ENCODE data around the gene CD14.

DNA sequence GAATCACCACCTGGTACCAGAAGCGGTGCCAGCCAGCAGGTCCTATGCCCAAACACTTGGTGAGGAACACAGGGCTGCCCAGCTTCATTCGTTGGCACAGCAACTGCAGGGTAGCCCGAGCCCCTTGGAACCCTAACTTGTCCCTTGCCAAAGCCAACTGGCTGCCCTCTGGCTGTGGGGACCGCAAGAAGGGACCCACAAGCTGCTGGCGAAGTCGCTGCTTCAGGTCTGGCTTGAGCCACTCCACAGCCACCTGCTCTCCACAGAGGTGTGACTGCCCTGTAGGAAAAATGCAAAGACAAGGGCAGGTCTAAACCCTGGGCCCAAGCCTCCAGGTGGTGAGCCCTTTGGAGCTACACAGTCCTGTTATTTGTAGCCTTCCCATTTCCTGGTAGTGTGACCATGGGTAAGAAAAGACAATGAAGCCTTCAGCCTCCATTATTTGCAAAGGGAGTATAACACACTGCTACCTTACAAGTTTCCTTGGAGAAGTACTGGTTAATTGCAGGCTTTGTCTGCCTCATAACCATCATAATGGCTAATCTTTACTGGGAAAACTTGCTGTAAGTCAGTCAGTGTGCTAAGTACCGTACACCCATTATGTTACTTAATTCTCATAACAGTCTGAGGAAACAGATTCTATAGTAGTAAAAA lies 38.6 kb upstream of the CD14 start:
- TF ChIP-seq EZH2 (IDR thresholded peaks at IDR 0.05; ENCODE audit: low read length, unreplicated experiment) (no peak), EZH2phosphoT487 (IDR thresholded peaks at IDR 0.05; ENCODE audit: borderline replicate concordance, low read length) (no peak)
- TF ChIP-seq, protein P1, sequence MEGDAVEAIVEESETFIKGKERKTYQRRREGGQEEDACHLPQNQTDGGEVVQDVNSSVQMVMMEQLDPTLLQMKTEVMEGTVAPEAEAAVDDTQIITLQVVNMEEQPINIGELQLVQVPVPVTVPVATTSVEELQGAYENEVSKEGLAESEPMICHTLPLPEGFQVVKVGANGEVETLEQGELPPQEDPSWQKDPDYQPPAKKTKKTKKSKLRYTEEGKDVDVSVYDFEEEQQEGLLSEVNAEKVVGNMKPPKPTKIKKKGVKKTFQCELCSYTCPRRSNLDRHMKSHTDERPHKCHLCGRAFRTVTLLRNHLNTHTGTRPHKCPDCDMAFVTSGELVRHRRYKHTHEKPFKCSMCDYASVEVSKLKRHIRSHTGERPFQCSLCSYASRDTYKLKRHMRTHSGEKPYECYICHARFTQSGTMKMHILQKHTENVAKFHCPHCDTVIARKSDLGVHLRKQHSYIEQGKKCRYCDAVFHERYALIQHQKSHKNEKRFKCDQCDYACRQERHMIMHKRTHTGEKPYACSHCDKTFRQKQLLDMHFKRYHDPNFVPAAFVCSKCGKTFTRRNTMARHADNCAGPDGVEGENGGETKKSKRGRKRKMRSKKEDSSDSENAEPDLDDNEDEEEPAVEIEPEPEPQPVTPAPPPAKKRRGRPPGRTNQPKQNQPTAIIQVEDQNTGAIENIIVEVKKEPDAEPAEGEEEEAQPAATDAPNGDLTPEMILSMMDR (conservative IDR thresholded peaks at IDR 0.05; ENCODE audit: low read depth, low read length), result no peak
